GM12872 (cell line): ENCODE results near the gene CST7.

Source experiments
- TF ChIP-seq, protein P1 (sequence below): IDR thresholded peaks from 3 replicates; pipeline ENCODE4 v1.5.1; 2011; ENCODE audit warnings: low read depth, mild to moderate bottlenecking, low read length, moderate library complexity; ENCODE audit not compliant: insufficient read depth

The CST7 gene

DNA sequence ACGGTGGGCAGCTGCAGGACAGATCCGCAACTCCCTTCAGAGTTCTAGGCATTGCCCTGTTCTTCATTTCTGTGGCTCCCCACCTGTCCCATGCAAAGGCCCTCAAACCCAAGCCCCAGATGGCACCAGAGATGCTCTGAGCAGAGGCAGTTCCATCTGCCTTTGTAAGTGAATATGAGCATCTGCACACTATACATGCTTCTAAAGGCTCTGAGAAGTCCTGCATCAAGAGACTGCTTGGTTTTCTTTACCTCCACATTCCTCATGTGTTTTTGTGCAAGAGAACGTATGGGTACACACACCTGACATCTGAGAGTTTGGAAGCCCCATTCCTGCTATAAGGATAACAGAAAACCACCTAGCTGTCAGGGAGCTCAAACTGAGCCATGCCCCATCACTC lies 14.4 kb upstream of the CST7 start:
- TF ChIP-seq, protein P1, sequence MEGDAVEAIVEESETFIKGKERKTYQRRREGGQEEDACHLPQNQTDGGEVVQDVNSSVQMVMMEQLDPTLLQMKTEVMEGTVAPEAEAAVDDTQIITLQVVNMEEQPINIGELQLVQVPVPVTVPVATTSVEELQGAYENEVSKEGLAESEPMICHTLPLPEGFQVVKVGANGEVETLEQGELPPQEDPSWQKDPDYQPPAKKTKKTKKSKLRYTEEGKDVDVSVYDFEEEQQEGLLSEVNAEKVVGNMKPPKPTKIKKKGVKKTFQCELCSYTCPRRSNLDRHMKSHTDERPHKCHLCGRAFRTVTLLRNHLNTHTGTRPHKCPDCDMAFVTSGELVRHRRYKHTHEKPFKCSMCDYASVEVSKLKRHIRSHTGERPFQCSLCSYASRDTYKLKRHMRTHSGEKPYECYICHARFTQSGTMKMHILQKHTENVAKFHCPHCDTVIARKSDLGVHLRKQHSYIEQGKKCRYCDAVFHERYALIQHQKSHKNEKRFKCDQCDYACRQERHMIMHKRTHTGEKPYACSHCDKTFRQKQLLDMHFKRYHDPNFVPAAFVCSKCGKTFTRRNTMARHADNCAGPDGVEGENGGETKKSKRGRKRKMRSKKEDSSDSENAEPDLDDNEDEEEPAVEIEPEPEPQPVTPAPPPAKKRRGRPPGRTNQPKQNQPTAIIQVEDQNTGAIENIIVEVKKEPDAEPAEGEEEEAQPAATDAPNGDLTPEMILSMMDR, result no peak

DNA sequence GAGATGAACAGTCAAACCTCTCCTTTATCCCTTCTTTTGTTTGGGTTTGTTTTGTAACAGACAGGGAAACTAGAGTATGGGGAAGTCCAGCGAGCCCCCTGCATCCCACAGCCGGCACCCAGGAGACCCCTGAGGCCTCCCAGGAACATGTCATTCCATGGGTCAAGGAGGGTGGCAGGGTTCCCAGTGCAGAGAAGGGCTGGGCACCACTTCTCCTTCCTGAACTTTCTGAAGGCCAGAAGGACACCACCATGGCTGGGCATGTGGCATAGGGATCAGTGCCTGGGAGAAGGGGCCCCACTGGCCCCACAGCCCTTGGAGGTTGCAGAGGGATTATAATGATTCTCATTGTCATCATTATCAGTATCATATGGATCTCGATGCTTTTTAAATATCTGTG lies 13.9 kb upstream of the CST7 start:
- TF ChIP-seq, protein P1, result no peak

DNA sequence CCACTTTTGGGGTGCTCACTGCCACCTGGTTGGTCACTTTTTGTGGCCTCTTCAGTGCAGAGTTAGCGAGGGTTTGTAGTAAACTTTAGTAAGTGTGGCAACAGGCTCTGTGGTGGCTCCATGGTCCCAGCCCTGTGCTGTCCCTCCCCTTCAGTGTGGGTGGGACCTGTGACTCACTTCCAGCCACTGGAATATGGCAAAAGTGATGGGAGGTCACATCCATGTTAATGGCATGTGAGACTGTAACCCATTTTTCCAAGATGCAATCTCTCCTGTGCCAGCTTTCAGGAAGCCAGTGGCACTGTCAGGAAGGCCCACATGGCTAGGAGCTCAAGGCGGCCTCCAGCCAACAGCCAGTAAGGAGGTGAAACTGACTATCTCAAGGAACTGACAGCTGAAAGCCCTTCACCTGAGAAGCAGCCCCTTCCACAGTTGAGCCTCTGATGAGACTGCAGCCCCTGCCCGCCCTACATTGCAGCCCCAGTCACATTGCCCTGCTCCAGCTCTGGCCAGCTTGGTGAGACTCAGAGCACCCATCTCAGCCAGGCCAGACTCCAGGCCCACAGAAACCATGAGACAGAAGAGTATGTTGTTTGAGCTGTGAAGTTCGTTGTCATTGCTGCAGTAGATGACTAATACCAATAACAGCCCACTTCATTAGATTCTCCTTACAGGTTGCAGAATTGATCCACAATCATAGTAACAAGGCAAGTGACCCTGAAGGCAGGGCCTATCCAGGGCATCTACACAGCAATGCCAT lies 13.1 kb upstream of the CST7 start:
- TF ChIP-seq, protein P1, result no peak

DNA sequence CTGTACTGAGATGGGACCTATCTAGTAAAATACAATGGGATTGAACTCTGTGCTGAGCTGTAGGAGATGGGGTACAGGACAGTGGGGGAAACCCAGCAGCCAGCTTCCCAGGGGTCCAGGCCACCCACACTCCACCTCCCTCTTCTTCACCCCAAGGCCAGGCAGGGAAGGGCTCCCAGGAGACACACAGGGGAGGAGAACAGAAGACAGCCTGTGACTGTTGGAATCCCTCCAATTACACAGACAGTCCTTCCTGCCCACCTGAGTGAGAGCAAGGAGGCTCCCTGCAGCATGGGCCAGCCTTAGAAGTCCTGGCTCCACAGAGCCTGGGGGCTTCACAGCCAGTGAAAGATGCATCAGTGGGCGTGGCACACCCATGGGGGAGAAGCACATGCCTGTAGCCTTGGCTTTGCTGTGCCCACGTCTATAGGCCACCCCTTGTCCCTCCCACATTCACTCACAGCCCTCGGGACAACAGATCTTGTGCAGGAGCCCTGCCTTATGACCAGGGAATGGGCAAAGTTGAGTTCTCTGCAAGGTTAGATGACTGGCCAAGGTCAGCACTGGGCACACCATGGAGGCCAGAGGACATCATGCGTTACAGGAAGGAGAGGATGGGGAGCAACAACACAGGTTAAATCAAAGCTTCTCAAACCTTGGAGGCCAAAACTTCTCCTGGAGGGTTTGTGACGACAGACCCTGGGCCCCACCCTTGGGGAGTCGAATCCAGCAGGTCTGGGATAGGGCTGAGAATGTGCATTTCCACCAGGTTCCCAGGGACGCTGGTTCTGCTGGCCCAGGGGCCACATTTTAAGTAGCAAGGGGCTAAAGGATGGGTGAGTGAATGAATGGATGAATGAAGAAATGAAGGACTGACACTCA lies 12.3 kb upstream of the CST7 start:
- TF ChIP-seq, protein P1, result no peak

DNA sequence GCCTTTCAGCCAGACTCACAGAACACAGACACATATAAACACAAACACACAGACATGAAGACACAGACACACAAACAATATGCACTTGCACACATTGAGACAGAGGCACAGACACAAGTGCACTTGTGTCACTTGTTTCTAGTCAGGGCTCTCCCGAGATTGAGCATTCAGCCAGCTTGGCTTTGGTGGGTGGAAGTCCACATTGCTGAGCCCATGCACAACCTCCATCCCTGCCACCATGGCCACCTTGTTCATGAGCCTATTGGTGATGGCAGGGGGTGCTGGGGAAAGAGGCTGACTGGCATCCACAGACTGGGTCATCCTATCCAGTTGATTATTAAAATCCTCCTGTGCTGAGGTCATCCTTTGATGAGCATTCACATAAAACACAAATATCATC lies 11.5 kb upstream of the CST7 start:
- TF ChIP-seq, protein P1, result no peak

GRCh38 chr20:24938498-24938897 lies 10.6 kb upstream of the CST7 start:
- TF ChIP-seq, protein P1, result no peak

DNA sequence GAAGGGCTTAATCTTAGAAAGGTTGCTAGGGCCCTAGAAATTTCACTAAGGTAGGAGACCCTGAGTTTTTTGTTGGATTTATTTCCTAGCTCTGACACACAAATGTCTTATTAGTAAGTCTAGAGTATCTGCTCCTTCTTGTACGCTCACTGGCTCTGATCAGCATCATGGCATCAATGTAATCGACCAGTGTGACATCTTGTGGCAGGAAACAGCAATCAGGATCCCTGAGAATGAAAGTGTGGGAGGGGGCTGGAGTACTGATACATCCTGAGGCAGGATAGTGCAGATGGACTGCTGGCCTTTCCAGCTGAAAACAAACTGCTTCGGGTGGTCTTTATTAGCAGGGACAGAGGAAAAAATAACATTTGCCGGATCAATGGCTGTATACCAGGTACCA lies 10.0 kb upstream of the CST7 start:
- TF ChIP-seq, protein P1, result no peak
